ENCODE data around the gene TGDS. TPM values are rescaled to one million over a fixed set of nuclear protein-coding genes. Genes with fewer than 3 reads are reported as not detected.
A peak's percentile ranks its signal among the peaks of the same experiment; 100 is the strongest.

Gene TGDS
- total RNA-seq, 5 donors from 2014 or later (not counting 1 experiment from before 2014, with no cell fraction given), result 5.6 to 16.4 (median 12.9) TPM

- ChIA-PET CTCF (interaction anchor here in 1 of 2 donors (0.6 kb wide), 1 partner anchor 9 kb away, joined by 3 read pairs; no protein-coding TSS in a partner anchor), POLR2A (no interaction called here)
- Histone ChIP-seq H3K27ac (ENCODE audit: low read length) (no peak overlapping the region), H3K9me3 (no peaks in the 10 kb centered on the region), H3K27me3 (replicated peaks in 1 of 2; ENCODE audit: control insufficient read depth in 2 of 2, extremely low read depth in 1 of 2, insufficient read depth in 2 of 2, low read length in 1 of 2) (no peaks in the 10 kb centered on the region), H3K4me1 (ENCODE audit: control insufficient read depth in 1 of 2, extremely low read depth in 1 of 2, insufficient read depth in 2 of 2, low read length in 2 of 2) (peaks cover 0 to 6% of the 10 kb centered on the region in 2 experiments), H3K36me3 (ENCODE audit: control insufficient read depth in 2 of 2, extremely low read depth in 1 of 2, insufficient read depth in 1 of 2, low read length in 1 of 2) (peaks cover 0 to 6% of the 10 kb centered on the region in 2 donors), H3K4me3 (ENCODE audit: control insufficient read depth in 1 of 2, extremely low read depth in 1 of 2, low read length in 1 of 2) (no peak overlapping the region)
- Mint-ChIP-seq H3K27me3 (no peaks in the 10 kb centered on the region), H3K4me1 (peaks cover 21 to 39% (median 23%) of the 10 kb centered on the region in 3 donors), H3K9me3 (no peaks in the 10 kb centered on the region), H3K36me3 (peaks cover 24% of the 10 kb centered on the region), H3K27ac (peak overlapping the region in 1 of 2 donors; percentile 7), H3K4me3 (no peak overlapping the region)
- WGBS (ENCODE audit: insufficient coverage), result 96% methylated on average over 4 of the region's 4 CpGs
- ATAC-seq (replicated peaks in 1 of 4), result no peak
- no peak for DNase-seq
These were observed 11.1 kb upstream of the TGDS start for GRCh38 chr13:94607056-94607455.

- CTCF ChIA-PET, result interaction anchor here in 1 of 2 donors (1.3 kb wide), 1 partner anchor 15 kb away, joined by 5 read pairs; no protein-coding TSS in a partner anchor
- Histone ChIP-seq H3K27ac (ENCODE audit: low read length) (peak overlapping the region; percentile 3), H3K4me3 (ENCODE audit: control insufficient read depth in 1 of 2, extremely low read depth in 1 of 2, low read length in 1 of 2) (peak overlapping the region; percentile 55 to 85), H3K4me1 (ENCODE audit: control insufficient read depth in 1 of 2, extremely low read depth in 1 of 2, insufficient read depth in 2 of 2, low read length in 2 of 2) (peaks cover 7 to 8% of the 10 kb centered on the region in 2 experiments), H3K9me3 (no peaks in the 10 kb centered on the region), H3K27me3 (replicated peaks in 1 of 2; ENCODE audit: control insufficient read depth in 2 of 2, extremely low read depth in 1 of 2, insufficient read depth in 2 of 2, low read length in 1 of 2) (no peaks in the 10 kb centered on the region), H3K36me3 (ENCODE audit: control insufficient read depth in 2 of 2, extremely low read depth in 1 of 2, insufficient read depth in 1 of 2, low read length in 1 of 2) (peaks cover 0 to 4% of the 10 kb centered on the region in 2 donors)
- ATAC-seq (replicated peaks in 1 of 4) (no peak), DNase-seq (no peak)
- peaks cover 0 to 3% (median 0%) of the 10 kb centered on the region in 3 donors for H3K9me3 Mint-ChIP-seq
- POLR2A ChIA-PET, result interaction anchor here in 1 of 2 donors (0.6 to 0.7 kb wide), 2 partner anchors 29 to 35 kb away, joined by 3 to 10 read pairs; no protein-coding TSS in a partner anchor
- H3K4me1 Mint-ChIP-seq, result peaks cover 30 to 40% (median 33%) of the 10 kb centered on the region in 3 donors
- no peaks in the 10 kb centered on the region for H3K27me3 Mint-ChIP-seq
- H3K27ac Mint-ChIP-seq, result peak overlapping the region; percentile 78 to 79
- peak overlapping the region; percentile 77 to 82 (median 79) for H3K4me3 Mint-ChIP-seq
- H3K36me3 Mint-ChIP-seq, result peaks cover 11% of the 10 kb centered on the region
- no CpG with 5 or more reads among the region's 1 CpG for WGBS (ENCODE audit: insufficient coverage)
These were observed 6.5 kb upstream of the TGDS start for GRCh38 chr13:94602467-94602866.

GRCh38 chr13:94601446-94602431 lies 5.8 kb upstream of the TGDS start, which contains the start of gene GPR180:
Gene GPR180 (plus strand): TSS chr13:94601857. CDS start chr13:94601928, 71 bp downstream.
- Mint-ChIP-seq H3K4me1 (peaks cover 27 to 34% (median 27%) of the 10 kb centered on the region in 3 donors), H3K27ac (peak within 1 kb of the TSS; percentile 79 to 93), H3K9me3 (peaks cover 0 to 3% (median 0%) of the 10 kb centered on the region in 3 donors), H3K4me3 (peak within 1 kb of the TSS; percentile 77 to 82 (median 79)), H3K27me3 (no peaks in the 10 kb centered on the region), H3K36me3 (peaks cover 7% of the 10 kb centered on the region)
- WGBS (ENCODE audit: insufficient coverage), result 1% methylated on average over 70 of the region's 71 CpGs
- peak; percentile 98 to 99 (median 99) for ATAC-seq (replicated peaks in 1 of 4)
- POLR2A ChIA-PET, result interaction anchor here (0.6 to 0.7 kb wide), 3 partner anchors 30 to 51 kb away, joined by 3 to 10 read pairs (median 4); no protein-coding TSS in a partner anchor
- Histone ChIP-seq H3K27me3 (replicated peaks in 1 of 2; ENCODE audit: control insufficient read depth in 2 of 2, extremely low read depth in 1 of 2, insufficient read depth in 2 of 2, low read length in 1 of 2) (no peaks in the 10 kb centered on the region), H3K4me1 (ENCODE audit: control insufficient read depth in 1 of 2, extremely low read depth in 1 of 2, insufficient read depth in 2 of 2, low read length in 2 of 2) (peaks cover 7 to 8% of the 10 kb centered on the region in 2 experiments), H3K4me3 (ENCODE audit: control insufficient read depth in 1 of 2, extremely low read depth in 1 of 2, low read length in 1 of 2) (peak within 1 kb of the TSS; percentile 55 to 85), H3K9me3 (no peaks in the 10 kb centered on the region), H3K36me3 (ENCODE audit: control insufficient read depth in 2 of 2, extremely low read depth in 1 of 2, insufficient read depth in 1 of 2, low read length in 1 of 2) (peaks cover 0 to under 1% of the 10 kb centered on the region in 2 donors), H3K27ac (ENCODE audit: low read length) (peak within 1 kb of the TSS; percentile 35)
- CTCF ChIA-PET, result interaction anchor here in 1 of 2 donors (0.8 to 1.3 kb wide), 2 partner anchors 16 to 51 kb away, joined by 3 to 5 read pairs; no protein-coding TSS in a partner anchor
- peak; percentile 71 to 94 (median 83) for DNase-seq

- WGBS (ENCODE audit: insufficient coverage), result 100% methylated on average over 1 of the region's 3 CpGs
- DNase-seq (no peak), ATAC-seq (replicated peaks in 1 of 4) (no peak)
- Histone ChIP-seq H3K36me3 (ENCODE audit: control insufficient read depth in 2 of 2, extremely low read depth in 1 of 2, insufficient read depth in 1 of 2, low read length in 1 of 2) (no peaks in the 10 kb centered on the region), H3K27ac (ENCODE audit: low read length) (no peak overlapping the region), H3K27me3 (replicated peaks in 1 of 2; ENCODE audit: control insufficient read depth in 2 of 2, extremely low read depth in 1 of 2, insufficient read depth in 2 of 2, low read length in 1 of 2) (no peaks in the 10 kb centered on the region), H3K9me3 (no peaks in the 10 kb centered on the region), H3K4me1 (ENCODE audit: control insufficient read depth in 1 of 2, extremely low read depth in 1 of 2, insufficient read depth in 2 of 2, low read length in 2 of 2) (peaks cover 16 to 24% of the 10 kb centered on the region in 2 experiments), H3K4me3 (ENCODE audit: control insufficient read depth in 1 of 2, extremely low read depth in 1 of 2, low read length in 1 of 2) (no peak overlapping the region)
- H3K27ac Mint-ChIP-seq, result no peak overlapping the region
- no peaks in the 10 kb centered on the region for H3K27me3 Mint-ChIP-seq
- no peaks in the 10 kb centered on the region for H3K36me3 Mint-ChIP-seq
- ChIA-PET CTCF (interaction anchor here in 1 of 2 donors (0.6 kb wide), 1 partner anchor 19 kb away, joined by 3 read pairs; no protein-coding TSS in a partner anchor), POLR2A (no interaction called here)
- H3K4me1 Mint-ChIP-seq, result peaks cover 35 to 36% (median 36%) of the 10 kb centered on the region in 3 donors
- H3K4me3 Mint-ChIP-seq, result peak overlapping the region in 1 of 3 donors; percentile 77
- peaks cover 0 to 3% (median 0%) of the 10 kb centered on the region in 3 donors for H3K9me3 Mint-ChIP-seq
These were observed 3.9 kb upstream of the TGDS start for GRCh38 chr13:94599877-94600276.

GRCh38 chr13:94598281-94598680 lies 2.3 kb upstream of the TGDS start:
- Mint-ChIP-seq H3K36me3 (no peaks in the 10 kb centered on the region), H3K4me1 (peaks cover 41 to 49% (median 47%) of the 10 kb centered on the region in 3 donors), H3K27ac (no peak overlapping the region), H3K4me3 (no peak overlapping the region), H3K9me3 (peaks cover 0 to 3% (median 0%) of the 10 kb centered on the region in 3 donors), H3K27me3 (no peaks in the 10 kb centered on the region)
- Histone ChIP-seq H3K4me3 (ENCODE audit: control insufficient read depth in 1 of 2, extremely low read depth in 1 of 2, low read length in 1 of 2) (no peak overlapping the region), H3K9me3 (no peaks in the 10 kb centered on the region), H3K27me3 (replicated peaks in 1 of 2; ENCODE audit: control insufficient read depth in 2 of 2, extremely low read depth in 1 of 2, insufficient read depth in 2 of 2, low read length in 1 of 2) (no peaks in the 10 kb centered on the region), H3K36me3 (ENCODE audit: control insufficient read depth in 2 of 2, extremely low read depth in 1 of 2, insufficient read depth in 1 of 2, low read length in 1 of 2) (no peaks in the 10 kb centered on the region), H3K4me1 (ENCODE audit: control insufficient read depth in 1 of 2, extremely low read depth in 1 of 2, insufficient read depth in 2 of 2, low read length in 2 of 2) (peaks cover 27 to 31% of the 10 kb centered on the region in 2 experiments), H3K27ac (ENCODE audit: low read length) (no peak overlapping the region)
- ChIA-PET POLR2A (no interaction called here), CTCF (no interaction called here)
- ATAC-seq (replicated peaks in 1 of 4) (no peak), DNase-seq (no peak)
- WGBS (ENCODE audit: insufficient coverage), result no CpG with 5 or more reads among the region's 3 CpGs

- no peaks in the 10 kb centered on the region for H3K9me3 ChIP-seq
- Mint-ChIP-seq H3K4me3 (peak overlapping the region; percentile 88 to 95 (median 94)), H3K4me1 (peaks cover 40 to 44% (median 42%) of the 10 kb centered on the region in 3 donors), H3K27ac (peak overlapping the region; percentile 90 to 95), H3K36me3 (peaks cover 8% of the 10 kb centered on the region), H3K27me3 (no peaks in the 10 kb centered on the region), H3K9me3 (peaks cover 0 to 3% (median 0%) of the 10 kb centered on the region in 3 donors)
- WGBS (ENCODE audit: insufficient coverage), result 98% methylated on average over 8 of the region's 20 CpGs
- POLR2A ChIA-PET, result interaction anchor here (1.1 to 1.5 kb wide), 3 partner anchors 9 to 48 kb away, joined by 3 to 8 read pairs (median 4); no protein-coding TSS in a partner anchor
- peaks cover 0 to 10% of the 10 kb centered on the region in 2 donors for H3K36me3 ChIP-seq (ENCODE audit: control insufficient read depth in 2 of 2, extremely low read depth in 1 of 2, insufficient read depth in 1 of 2, low read length in 1 of 2)
- no peak for ATAC-seq (replicated peaks in 1 of 4)
- DNase-seq, result no peak
- peaks cover 24 to 33% of the 10 kb centered on the region in 2 experiments for H3K4me1 ChIP-seq (ENCODE audit: control insufficient read depth in 1 of 2, extremely low read depth in 1 of 2, insufficient read depth in 2 of 2, low read length in 2 of 2)
- peak overlapping the region; percentile 77 for H3K27ac ChIP-seq (ENCODE audit: low read length)
- CTCF ChIA-PET, result interaction anchor here (0.5 to 2.5 kb wide), 7 partner anchors 20 to 768 kb away, joined by 3 to 18 read pairs (median 4); no protein-coding TSS in a partner anchor
- no peaks in the 10 kb centered on the region for H3K27me3 ChIP-seq (replicated peaks in 1 of 2; ENCODE audit: control insufficient read depth in 2 of 2, extremely low read depth in 1 of 2, insufficient read depth in 2 of 2, low read length in 1 of 2)
- H3K4me3 ChIP-seq (ENCODE audit: control insufficient read depth in 1 of 2, extremely low read depth in 1 of 2, low read length in 1 of 2), result peak overlapping the region in 1 of 2 donors; percentile 96
These were observed 621 bp upstream of the TGDS start for GRCh38 chr13:94596575-94596971.

Measured in T-cell (primary cell).